Stomach (tissue), 9 donors: ENCODE data around the gene BTBD3. TPM values are rescaled to one million over a fixed set of nuclear protein-coding genes. Genes with fewer than 3 reads are reported as not detected.

Source experiments
- DNase-seq, 2 donors: peaks; one replicate each; pipeline versions ENCODE4 v3.0.0 to v3.0.0-alpha.2; 2013 to 2019
- H3K27ac ChIP-seq, 5 donors: fragments of 200-600 bp in 4 of 5; sonication (generic) in 4 of 5; one replicate each; pipeline ENCODE4 v1.5.1; 2013 to 2019; ENCODE audit warnings: mild to moderate bottlenecking in 1 of 5, moderate library complexity in 1 of 5
- H3K27me3 ChIP-seq, 3 donors: fragments of 200-600 bp; sonication (generic); one replicate each; pipeline ENCODE4 v1.5.1; 2017 to 2019; ENCODE audit warnings: mixed run types in 1 of 3
- H3K36me3 ChIP-seq, 4 donors: fragments of 200-600 bp; sonication (generic); 1 replicate in 3 of 4; 2 replicates in 1 of 4; pipeline ENCODE4 v1.5.1; 2016 to 2019
- H3K4me1 ChIP-seq, 4 donors: fragments of 200-600 bp; sonication (generic); one replicate each; pipeline ENCODE4 v1.5.1; 2016 to 2019
- H3K4me3 ChIP-seq, 4 donors: fragments of 200-600 bp; sonication (generic) in 3 of 4; one replicate each; pipeline ENCODE4 v1.5.1; 2016 to 2019; ENCODE audit warnings: mild to moderate bottlenecking in 1 of 4
- H3K9me3 ChIP-seq, 4 donors: fragments of 200-600 bp; sonication (generic); one replicate each; pipeline ENCODE4 v1.5.1; 2016 to 2019
- CTCF ChIP-seq, 7 experiments: fragments of 450-650 bp in 4 of 7; fragments of 200-600 bp in 3 of 7; sonication (generic) in 3 of 7; IDR thresholded peaks; one replicate each; pipeline ENCODE4 v1.5.1; 2016 to 2019; ENCODE audit warnings: antibody characterized with exemption in 7 of 7, control low read depth in 2 of 7, mild to moderate bottlenecking in 1 of 7
- EP300 ChIP-seq: sonication (generic); formaldehyde crosslinking; IDR thresholded peaks from one replicate; pipeline ENCODE4 v1.6.1; 2017; ENCODE audit warnings: antibody characterized with exemption
- POLR2A ChIP-seq, 4 donors: fragments of 450-650 bp; IDR thresholded peaks; one replicate each; pipeline ENCODE4 v1.6.1; 2016; ENCODE audit warnings: antibody characterized with exemption in 4 of 4, control low read depth in 2 of 4, mild to moderate bottlenecking in 1 of 4, moderate library complexity in 1 of 4
- POLR2AphosphoS5 ChIP-seq, 3 donors: sonication (generic); formaldehyde crosslinking; IDR thresholded peaks; one replicate each; pipeline ENCODE4 v1.6.1; 2016; ENCODE audit warnings: antibody characterized with exemption in 3 of 3
- WGBS, 5 donors: extraction: QIAGEN DNeasy Blood & Tissue Kit in 3 of 5; methylation state at CpG; one replicate each; pipeline versions ENCODE4 v1.1.5 to v1.1.7; 2013 to 2018; 5-methylcytosine and 5-hydroxymethylcytosine counted together
- intact Hi-C: fragments of 100-400 bp; cut with DNase I; formaldehyde crosslinking; loops from one replicate; pipeline ENCODE4 v1.15.1; 2023; ENCODE audit warnings: low total_unique reads
- polyA plus RNA-seq, 3 donors: library from polyadenylated mRNA; stranded (reverse); fragments of 200-250 nt; gene quantifications; one replicate each; pipeline ENCODE4 v1.2.3, GENCODE V29; 2013
- total RNA-seq, 5 donors: library from RNA; depleted of rRNA; stranded (reverse); fragments of >200 nt; gene quantifications; one replicate each; pipeline versions ENCODE4 v1.1.0 to v1.2.3, GENCODE V29; 2014 to 2016
- donor health status: healthy with polysubstance abuse.
- donor health status: Bipolar disorder and iron deficiency.
- donor health status: healthy.

The BTBD3 gene
- total and polyA plus RNA-seq, 8 donors = 10.7 to 147 (median 26.7) TPM

GRCh38 chr20:11907621-11908020, 10.1 kb upstream of the BTBD3 start:
- H3K27me3 ChIP-seq = no peaks in the 10 kb centered on the region
- H3K4me1 ChIP-seq = peaks cover 20 to 58% (median 34%) of the 10 kb centered on the region in 4 donors
- no peaks in the 10 kb centered on the region for H3K36me3 ChIP-seq
- TF ChIP-seq POLR2A (IDR thresholded peaks at IDR 0.05) = no peak
- no peak for TF ChIP-seq CTCF (IDR thresholded peaks at IDR 0.05)
- no peak for TF ChIP-seq POLR2AphosphoS5 (IDR thresholded peaks at IDR 0.05)
- no peak for TF ChIP-seq EP300
- intact Hi-C loops = no loop called here
- WGBS, 5 donors = 87 to 96% (median 91%) methylated on average over 4 of the region's 4 CpGs
- no peak overlapping the region for H3K4me3 ChIP-seq
- H3K9me3 ChIP-seq = no peaks in the 10 kb centered on the region
- peak overlapping the region in 4 of 5 donors; percentile 11 to 62 (median 50) for H3K27ac ChIP-seq
- no peak for DNase-seq

- no peaks in the 10 kb centered on the region for H3K27me3 ChIP-seq
- TF ChIP-seq EP300 (no peak), CTCF (IDR thresholded peaks at IDR 0.05) (peak in 3 of 7 experiments; percentile 25 to 31 (median 27))
- H3K4me3 ChIP-seq = no peak overlapping the region
- 65 to 78% (median 67%) methylated on average over 4 of the region's 4 CpGs for WGBS, 5 donors
- H3K9me3 ChIP-seq = no peaks in the 10 kb centered on the region
- H3K27ac ChIP-seq = no peak overlapping the region
- intact Hi-C loops = no loop called here
- H3K36me3 ChIP-seq = no peaks in the 10 kb centered on the region
- DNase-seq = no peak
- peaks cover 11 to 63% (median 41%) of the 10 kb centered on the region in 4 donors for H3K4me1 ChIP-seq
These were observed 5.6 kb upstream of the BTBD3 start for GRCh38 chr20:11912013-11912658.

DNA sequence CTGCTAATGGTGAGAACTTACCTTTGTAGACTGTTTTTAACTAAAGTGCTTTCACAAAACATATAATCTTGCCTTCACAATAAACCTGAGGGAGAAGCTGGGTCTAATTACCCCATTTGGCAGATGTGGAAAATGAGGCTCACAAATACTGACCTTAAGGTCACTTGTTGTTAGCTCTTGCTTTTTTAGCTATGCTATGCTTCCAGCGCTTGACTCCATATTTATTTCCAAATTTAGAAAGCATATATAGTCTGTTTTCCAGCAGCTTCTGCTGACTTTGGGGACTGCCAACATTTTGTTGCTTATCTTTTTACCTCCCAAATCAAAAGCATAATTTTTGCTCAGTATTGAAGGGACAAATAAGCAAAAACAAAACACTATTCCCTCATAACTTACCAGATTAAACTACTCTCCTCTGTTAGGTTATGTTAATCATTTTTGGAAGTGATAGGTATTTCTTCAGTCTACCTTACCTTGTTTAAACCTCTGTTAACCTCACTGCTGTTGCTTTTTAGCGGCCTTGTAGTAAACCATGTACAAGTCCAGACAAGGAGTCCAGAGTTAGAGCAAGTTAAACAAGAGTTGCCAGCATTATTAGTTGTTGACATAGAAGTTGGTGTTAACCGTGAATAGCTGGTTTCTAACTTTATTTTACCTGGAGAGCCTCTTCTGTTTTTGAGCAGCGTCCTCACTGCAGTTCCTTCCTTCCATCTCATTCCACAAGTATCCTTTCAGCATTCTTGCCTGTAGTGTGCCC, 4.9 kb upstream of the BTBD3 start:
- WGBS, 5 donors = 55 to 70% (median 67%) methylated on average over 4 of the region's 4 CpGs
- Histone ChIP-seq H3K4me3 (no peak overlapping the region), H3K27me3 (no peaks in the 10 kb centered on the region), H3K9me3 (no peaks in the 10 kb centered on the region), H3K36me3 (no peaks in the 10 kb centered on the region), H3K27ac (peak overlapping the region in 1 of 5 donors; percentile 6), H3K4me1 (peaks cover 7 to 64% (median 39%) of the 10 kb centered on the region in 4 donors)
- DNase-seq = no peak
- intact Hi-C loops = no loop called here
- TF ChIP-seq CTCF (IDR thresholded peaks at IDR 0.05) (no peak), EP300 (no peak), POLR2A (IDR thresholded peaks at IDR 0.05) (no peak), POLR2AphosphoS5 (IDR thresholded peaks at IDR 0.05) (no peak)

DNA sequence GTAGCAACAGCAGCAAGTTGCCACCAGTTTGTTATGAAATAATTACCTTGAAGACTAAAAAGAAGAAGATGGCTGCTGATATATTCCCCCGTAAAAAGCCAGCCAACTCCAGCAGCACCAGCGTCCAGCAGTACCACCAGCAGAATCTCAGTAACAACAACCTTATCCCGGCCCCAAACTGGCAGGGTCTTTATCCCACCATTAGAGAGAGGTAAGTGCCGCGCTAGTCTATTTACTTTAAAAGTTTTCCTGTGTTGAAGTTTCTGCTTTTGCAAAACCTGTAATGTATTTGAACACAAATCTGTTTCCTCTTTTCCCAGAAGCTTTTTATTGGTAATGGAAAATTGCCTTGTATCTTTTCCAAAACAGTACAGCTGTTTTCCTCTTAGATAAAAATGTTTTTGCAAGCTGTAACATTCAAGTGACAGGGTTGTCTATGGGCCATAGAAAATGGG, 725 bp downstream of the BTBD3 start:
- TF ChIP-seq CTCF (IDR thresholded peaks at IDR 0.05) (no peak), EP300 (no peak), POLR2A (IDR thresholded peaks at IDR 0.05) (no peak), POLR2AphosphoS5 (IDR thresholded peaks at IDR 0.05) (no peak)
- DNase-seq = peak in 1 of 2 donors; percentile 60
- intact Hi-C loops = no loop called here
- H3K27ac ChIP-seq = peak overlapping the region; percentile 75 to 84 (median 78)
- H3K4me1 ChIP-seq = peaks cover 5 to 84% (median 41%) of the 10 kb centered on the region in 4 donors
- H3K27me3 ChIP-seq = no peaks in the 10 kb centered on the region
- peak overlapping the region; percentile 39 to 49 (median 42) for H3K4me3 ChIP-seq
- H3K36me3 ChIP-seq = peaks cover 9 to 10% (median 10%) of the 10 kb centered on the region in 4 donors
- no peaks in the 10 kb centered on the region for H3K9me3 ChIP-seq
- WGBS, 5 donors = 8 to 17% (median 9%) methylated on average over 5 of the region's 5 CpGs
